ENCODE data around the gene NMB.

GRCh38 chr15:84689858-84690257, 31.9 kb upstream of the NMB start:
- TF ChIP-seq EP300 (IDR thresholded peaks at IDR 0.05) = no peak
- TF ChIP-seq, protein P1, sequence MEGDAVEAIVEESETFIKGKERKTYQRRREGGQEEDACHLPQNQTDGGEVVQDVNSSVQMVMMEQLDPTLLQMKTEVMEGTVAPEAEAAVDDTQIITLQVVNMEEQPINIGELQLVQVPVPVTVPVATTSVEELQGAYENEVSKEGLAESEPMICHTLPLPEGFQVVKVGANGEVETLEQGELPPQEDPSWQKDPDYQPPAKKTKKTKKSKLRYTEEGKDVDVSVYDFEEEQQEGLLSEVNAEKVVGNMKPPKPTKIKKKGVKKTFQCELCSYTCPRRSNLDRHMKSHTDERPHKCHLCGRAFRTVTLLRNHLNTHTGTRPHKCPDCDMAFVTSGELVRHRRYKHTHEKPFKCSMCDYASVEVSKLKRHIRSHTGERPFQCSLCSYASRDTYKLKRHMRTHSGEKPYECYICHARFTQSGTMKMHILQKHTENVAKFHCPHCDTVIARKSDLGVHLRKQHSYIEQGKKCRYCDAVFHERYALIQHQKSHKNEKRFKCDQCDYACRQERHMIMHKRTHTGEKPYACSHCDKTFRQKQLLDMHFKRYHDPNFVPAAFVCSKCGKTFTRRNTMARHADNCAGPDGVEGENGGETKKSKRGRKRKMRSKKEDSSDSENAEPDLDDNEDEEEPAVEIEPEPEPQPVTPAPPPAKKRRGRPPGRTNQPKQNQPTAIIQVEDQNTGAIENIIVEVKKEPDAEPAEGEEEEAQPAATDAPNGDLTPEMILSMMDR (IDR thresholded peaks at IDR 0.05) = no peak
- no peak for TF ChIP-seq POLR2AphosphoS5 (IDR thresholded peaks at IDR 0.05)

Data from esophagus muscularis mucosa (tissue), 4 donors.